HepG2 (cell line): Measurements from ENCODE around the gene AFG1L. TPM values are rescaled to one million over a fixed set of nuclear protein-coding genes. Genes with fewer than 3 reads are reported as not detected.
A peak's percentile ranks its signal among the peaks of the same experiment; 100 is the strongest.

Experiments
- ARID4A ChIP-seq: sonication (generic); formaldehyde crosslinking; IDR thresholded peaks from 2 replicates; pipeline ENCODE4 v1.5.0; 2020; ENCODE audit warnings: mild to moderate bottlenecking, missing genetic modification reagents, borderline replicate concordance
- FOXP4 ChIP-seq: sonication (generic); formaldehyde crosslinking; IDR thresholded peaks from 2 replicates; pipeline ENCODE4 v1.4.0; 2020; ENCODE audit warnings: missing genetic modification reagents
- GABPA ChIP-seq, 2 experiments: IDR thresholded peaks; 2 replicates each; pipeline ENCODE4 v1.6.1; 2011 to 2016; ENCODE audit warnings: low read depth in 2 of 2, low read length in 1 of 2, missing biosample characterization in 1 of 2, missing genetic modification characterization in 1 of 2
- GATAD2A ChIP-seq: IDR thresholded peaks from 2 replicates; pipeline ENCODE4 v1.6.1; 2016
- MTF2 ChIP-seq: sonication (generic); formaldehyde crosslinking; IDR thresholded peaks from 2 replicates; pipeline ENCODE4 v1.5.0; 2020; ENCODE audit warnings: missing genetic modification reagents, borderline replicate concordance
- REL ChIP-seq: sonication (generic); formaldehyde crosslinking; conservative IDR thresholded peaks from 2 replicates; pipeline ENCODE4 v1.8.0; 2022; ENCODE audit warnings: mild to moderate bottlenecking, missing genetic modification reagents, moderate library complexity
- REXO4 ChIP-seq: sonication (generic); formaldehyde crosslinking; IDR thresholded peaks from 2 replicates; pipeline ENCODE4 v1.8.0; 2022; ENCODE audit warnings: missing genetic modification reagents, mild to moderate bottlenecking, borderline replicate concordance
- SOX5 ChIP-seq: IDR thresholded peaks from 2 replicates; pipeline ENCODE4 v1.6.1; 2016; ENCODE audit warnings: borderline replicate concordance
- ZBTB38 ChIP-seq: sonication (generic); formaldehyde crosslinking; IDR thresholded peaks from 2 replicates; pipeline ENCODE4 v1.5.1; 2020; ENCODE audit warnings: mild to moderate bottlenecking, missing genetic modification reagents
- ZEB1 ChIP-seq: IDR thresholded peaks from 2 replicates; pipeline ENCODE4 v1.6.1; 2012; ENCODE audit warnings: mild to moderate bottlenecking, low read depth, inconsistent platforms; ENCODE audit not compliant: insufficient replicate concordance
- ZFP90 ChIP-seq: sonication (generic); formaldehyde crosslinking; IDR thresholded peaks from 2 replicates; pipeline ENCODE4 v1.8.0; 2022; ENCODE audit warnings: missing genetic modification reagents, mild to moderate bottlenecking, inconsistent platforms, borderline replicate concordance
- ZNF10 ChIP-seq: sonication (generic); formaldehyde crosslinking; IDR thresholded peaks from 2 replicates; pipeline ENCODE4 v1.4.0; 2020; ENCODE audit warnings: mild to moderate bottlenecking, low read depth, missing genetic modification reagents, borderline replicate concordance
- ZNF121 ChIP-seq: sonication (generic); formaldehyde crosslinking; IDR thresholded peaks from 2 replicates; pipeline ENCODE4 v1.5.0; 2020; ENCODE audit warnings: mild to moderate bottlenecking, missing genetic modification reagents
- ZNF281 ChIP-seq: sonication (generic); formaldehyde crosslinking; IDR thresholded peaks from 2 replicates; pipeline ENCODE4 v1.4.0; 2020; ENCODE audit warnings: missing genetic modification reagents, borderline replicate concordance
- ZNF292 ChIP-seq: sonication (generic); formaldehyde crosslinking; IDR thresholded peaks from 2 replicates; pipeline ENCODE4 v1.8.1; 2022; ENCODE audit warnings: mild to moderate bottlenecking, low read depth, missing genetic modification reagents, borderline replicate concordance
- ZNF558 ChIP-seq: sonication (generic); formaldehyde crosslinking; IDR thresholded peaks from 2 replicates; pipeline ENCODE4 v1.9.0; 2022; ENCODE audit warnings: mild to moderate bottlenecking, missing genetic modification reagents, borderline replicate concordance
- polyA plus RNA-seq, 8 experiments: library from polyadenylated mRNA; depleted of rRNA in 3 of 8; stranded (reverse) in 7 of 8; unstranded in 1 of 8; fragments of >200 nt; fragmentation: Illumina TruSeq in 4 of 8; extraction: Trizol in 4 of 8; gene quantifications; 2 replicates each; pipeline versions ENCODE4 v1.2.1 to v1.2.3, GENCODE V29; 2011 to 2016; ENCODE audit warnings: low read depth in 4 of 8, missing spikeins in 1 of 8, mixed read lengths in 1 of 8; ENCODE audit not compliant: insufficient read depth in 1 of 8
- total RNA-seq, 5 experiments: library from RNA; depleted of rRNA; stranded (reverse); fragments of >200 nt; fragmentation: Illumina TruSeq; extraction: Trizol; gene quantifications; 2 replicates each; pipeline ENCODE4 v1.2.3, GENCODE V29; 2016; ENCODE audit warnings: low read depth in 1 of 5
- TF ChIP-seq, protein P1 (sequence below): IDR thresholded peaks from 2 replicates; pipeline ENCODE4 v1.6.1; 2016

Gene AFG1L
- total and polyA plus RNA-seq, 2 of the 13 experiments (the other 11 are each of a cell fraction or from before 2014, with no cell fraction given), result 3.1 to 14.0 TPM

DNA sequence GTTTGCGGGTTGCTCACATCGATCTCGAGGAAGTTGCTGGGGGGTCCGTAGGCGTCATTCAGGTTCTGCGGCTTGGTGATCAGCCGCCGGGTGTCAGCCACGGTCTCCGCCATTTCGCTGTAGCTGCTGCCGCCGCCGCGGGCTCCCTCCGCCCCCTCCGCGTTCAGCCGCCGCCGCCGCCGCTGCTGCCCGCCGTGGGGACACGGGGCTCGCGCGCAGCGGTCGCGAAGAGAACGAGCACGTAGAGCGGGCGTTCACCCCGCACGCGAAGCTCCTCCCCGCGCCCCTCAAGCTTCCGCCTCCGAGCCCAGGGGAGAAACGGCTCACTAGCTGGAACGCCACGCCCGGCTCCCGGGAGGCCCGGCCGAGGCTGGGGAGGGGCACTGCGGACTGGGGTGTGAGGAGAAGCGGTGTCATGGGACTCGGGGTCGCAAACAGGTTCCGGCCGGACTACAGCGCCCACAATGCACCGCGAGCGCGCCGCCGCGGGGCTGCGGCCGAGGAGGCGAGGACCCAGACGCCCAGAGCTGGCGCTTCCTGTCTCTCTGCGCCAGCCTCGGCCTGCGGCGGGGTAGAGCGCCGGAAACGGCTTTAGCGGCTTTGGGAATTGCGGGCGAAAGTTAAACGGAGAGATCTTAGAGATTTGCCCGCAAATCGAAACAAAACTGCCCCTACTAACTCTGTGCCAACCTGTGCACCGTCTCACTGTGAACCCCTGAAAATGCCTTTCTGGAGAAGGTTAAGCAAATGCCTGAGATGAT, 33.9 kb upstream of the AFG1L start, which contains the start of gene SNX3 (continued):
- peak; percentile 54; the same call in 1 of the 2 replicates for TF ChIP-seq FOXP4
- peak; percentile 33; the same call in 1 of the 2 replicates for TF ChIP-seq SOX5
- TF ChIP-seq ARID4A, result peak; percentile 93
- 0 out of 2 replicates have a peak, but pooled peaks have one; percentile 40 for TF ChIP-seq ZNF292 (CRISPR knock-in tag)
- TF ChIP-seq MTF2, result peak; percentile 70; the same call in 1 of the 2 replicates
- 0 out of 2 replicates have a peak, but pooled peaks have one; percentile 47 for TF ChIP-seq REL (CRISPR knock-in tag)
- peak; percentile 39; the same call in 1 of the 2 replicates for TF ChIP-seq GATAD2A (CRISPR knock-in tag)
- TF ChIP-seq ZNF558 (CRISPR knock-in tag), result 0 out of 2 replicates have a peak, but pooled peaks have one; percentile 5
- no peak for TF ChIP-seq REXO4 (CRISPR knock-in tag)
- peak; percentile 53; the same call in 1 of the 2 replicates for TF ChIP-seq ZBTB38
- TF ChIP-seq, protein P1, sequence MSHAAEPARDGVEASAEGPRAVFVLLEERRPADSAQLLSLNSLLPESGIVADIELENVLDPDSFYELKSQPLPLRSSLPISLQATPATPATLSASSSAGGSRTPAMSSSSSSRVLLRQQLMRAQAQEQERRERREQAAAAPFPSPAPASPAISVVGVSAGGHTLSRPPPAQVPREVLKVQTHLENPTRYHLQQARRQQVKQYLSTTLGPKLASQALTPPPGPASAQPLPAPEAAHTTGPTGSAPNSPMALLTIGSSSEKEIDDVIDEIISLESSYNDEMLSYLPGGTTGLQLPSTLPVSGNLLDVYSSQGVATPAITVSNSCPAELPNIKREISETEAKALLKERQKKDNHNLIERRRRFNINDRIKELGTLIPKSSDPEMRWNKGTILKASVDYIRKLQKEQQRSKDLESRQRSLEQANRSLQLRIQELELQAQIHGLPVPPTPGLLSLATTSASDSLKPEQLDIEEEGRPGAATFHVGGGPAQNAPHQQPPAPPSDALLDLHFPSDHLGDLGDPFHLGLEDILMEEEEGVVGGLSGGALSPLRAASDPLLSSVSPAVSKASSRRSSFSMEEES (CRISPR knock-in tag), result peak; percentile 99
- peak; percentile 1; the same call in 1 of the 2 replicates for TF ChIP-seq ZNF121 (CRISPR knock-in tag)
- no peak for TF ChIP-seq ZNF10 (CRISPR knock-in tag)
- peak; percentile 33; the same call in 1 of the 2 replicates for TF ChIP-seq ZNF281
- TF ChIP-seq ZEB1, result no peak
- TF ChIP-seq GABPA (IDR thresholded peaks at IDR 0.05; ENCODE audit: low read depth, low read length), result peak; percentile 75
- peak; percentile 88 for TF ChIP-seq GABPA (CRISPR knock-in tag; IDR thresholded peaks at IDR 0.05; ENCODE audit: low read depth)
- TF ChIP-seq ZFP90 (CRISPR knock-in tag), result no peak; the same call in 1 of the 2 replicates
